HG02973 (cell line): ENCODE results near the gene CNKSR1.

ENCODE experiments used
- ATAC-seq: cut with Tn5 transposase; IDR thresholded peaks from one replicate; pipeline ENCODE4 v1.9.1; 2021; ENCODE audit warnings: moderate library complexity; ENCODE audit not compliant: unreplicated experiment

Gene CNKSR1, protein sequence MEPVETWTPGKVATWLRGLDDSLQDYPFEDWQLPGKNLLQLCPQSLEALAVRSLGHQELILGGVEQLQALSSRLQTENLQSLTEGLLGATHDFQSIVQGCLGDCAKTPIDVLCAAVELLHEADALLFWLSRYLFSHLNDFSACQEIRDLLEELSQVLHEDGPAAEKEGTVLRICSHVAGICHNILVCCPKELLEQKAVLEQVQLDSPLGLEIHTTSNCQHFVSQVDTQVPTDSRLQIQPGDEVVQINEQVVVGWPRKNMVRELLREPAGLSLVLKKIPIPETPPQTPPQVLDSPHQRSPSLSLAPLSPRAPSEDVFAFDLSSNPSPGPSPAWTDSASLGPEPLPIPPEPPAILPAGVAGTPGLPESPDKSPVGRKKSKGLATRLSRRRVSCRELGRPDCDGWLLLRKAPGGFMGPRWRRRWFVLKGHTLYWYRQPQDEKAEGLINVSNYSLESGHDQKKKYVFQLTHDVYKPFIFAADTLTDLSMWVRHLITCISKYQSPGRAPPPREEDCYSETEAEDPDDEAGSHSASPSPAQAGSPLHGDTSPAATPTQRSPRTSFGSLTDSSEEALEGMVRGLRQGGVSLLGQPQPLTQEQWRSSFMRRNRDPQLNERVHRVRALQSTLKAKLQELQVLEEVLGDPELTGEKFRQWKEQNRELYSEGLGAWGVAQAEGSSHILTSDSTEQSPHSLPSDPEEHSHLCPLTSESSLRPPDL

DNA sequence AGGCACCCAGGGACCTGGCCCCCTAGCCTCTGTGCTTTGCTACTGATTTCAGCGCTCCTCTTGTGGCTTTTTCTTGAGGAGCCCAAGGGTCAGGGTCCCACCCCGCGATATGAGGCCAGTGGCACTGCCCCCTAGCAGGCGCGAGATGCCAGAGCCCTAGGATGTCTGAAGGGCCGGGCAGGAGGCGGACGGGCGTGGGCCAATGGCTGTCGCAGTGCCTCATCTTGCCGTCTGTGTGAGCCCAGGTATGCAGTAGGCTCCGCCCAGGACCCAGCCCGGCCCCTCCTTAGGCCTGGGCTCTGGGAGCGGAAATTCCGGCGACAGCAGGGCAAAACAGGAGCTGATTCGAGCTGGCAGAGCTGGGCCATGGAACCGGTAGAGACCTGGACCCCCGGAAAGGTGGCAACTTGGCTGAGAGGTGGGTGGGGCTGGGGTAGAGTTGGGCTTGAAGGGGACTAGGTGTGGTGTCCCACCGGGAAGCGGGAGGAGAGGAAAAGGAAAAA lies at the start of gene CNKSR1:
Gene CNKSR1, plus strand, starts transcription at position 310 of the 503 bp plus-strand sequence. Its CDS starts 57 bp downstream, at position 367.
- no peak for ATAC-seq

GRCh38 chr1:26129778-26130177 lies 47.5 kb upstream of the CNKSR1 start:
- no peak for ATAC-seq

GRCh38 chr1:26130695-26131094 lies 46.6 kb upstream of the CNKSR1 start:
- no peak for ATAC-seq

DNA sequence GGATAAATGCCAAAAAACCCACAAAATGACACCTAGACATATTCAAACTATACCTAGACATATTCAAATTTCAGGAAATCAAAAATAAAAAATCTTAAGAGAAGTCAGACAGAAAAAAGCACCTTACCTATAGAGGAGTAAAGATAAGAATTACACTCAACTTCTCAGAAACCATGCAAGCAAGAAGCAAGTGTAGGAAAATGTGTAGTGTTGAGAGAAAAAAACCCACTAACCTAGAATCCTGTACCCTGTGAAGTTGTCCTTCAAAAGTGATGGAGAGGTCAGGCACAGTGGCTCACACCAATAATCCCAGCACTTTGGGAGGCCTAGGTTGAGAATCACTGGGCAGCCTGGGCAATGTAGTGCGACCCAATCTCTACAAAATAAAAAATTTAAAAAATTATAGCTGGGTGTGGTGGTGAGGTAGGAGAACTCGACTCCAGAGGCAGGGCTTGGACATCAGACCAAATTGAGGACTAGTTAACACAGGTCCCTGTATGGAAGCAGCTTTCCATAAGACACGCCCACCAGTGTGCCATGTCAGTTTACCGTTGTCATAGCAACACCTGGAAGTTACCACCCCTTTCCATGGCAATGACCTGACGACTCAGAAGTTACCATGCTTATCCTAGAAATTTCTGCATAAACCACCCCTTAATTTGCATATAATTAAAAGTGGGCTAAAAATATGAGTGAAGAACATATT lies 45.0 kb upstream of the CNKSR1 start:
- no peak for ATAC-seq

DNA sequence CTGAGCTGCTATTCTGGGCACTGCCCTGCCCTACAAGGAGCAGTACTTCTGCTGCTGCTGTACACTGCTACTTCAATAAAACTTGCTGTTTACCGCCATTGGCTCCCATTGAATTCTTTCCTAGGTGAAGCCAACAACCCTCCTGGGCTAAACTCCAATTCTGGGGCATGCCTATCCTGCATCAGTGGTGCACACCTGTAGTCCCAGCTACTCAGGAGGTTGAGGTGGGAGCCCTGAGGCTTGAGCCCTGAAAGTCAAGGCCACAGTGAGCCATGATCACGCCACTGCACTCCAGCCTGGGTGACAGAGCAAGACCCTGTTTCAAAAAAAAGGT lies 44.5 kb upstream of the CNKSR1 start:
- no peak for ATAC-seq

GRCh38 chr1:26134466-26134865 lies 42.8 kb upstream of the CNKSR1 start:
- no peak for ATAC-seq

GRCh38 chr1:26138974-26139558 lies 38.2 kb upstream of the CNKSR1 start:
- no peak for ATAC-seq

DNA sequence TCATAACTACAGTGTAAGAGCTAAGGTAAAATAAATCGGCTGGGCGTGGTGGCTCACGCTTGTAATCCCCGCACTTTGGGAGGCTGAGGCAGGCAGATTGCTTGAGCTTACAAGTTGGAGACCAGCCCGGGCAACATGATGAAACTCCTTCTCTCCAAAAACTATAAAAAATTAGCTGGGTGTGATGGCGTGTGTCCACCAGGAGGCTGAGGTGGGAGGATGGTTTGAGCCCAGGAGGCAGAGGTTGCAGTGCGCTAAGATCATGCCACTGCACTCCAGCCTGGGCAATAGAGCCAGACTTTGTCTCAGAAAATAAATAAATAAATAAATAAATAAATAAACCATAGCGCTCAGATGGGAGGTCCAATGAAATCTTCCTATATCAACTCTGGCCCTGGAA lies 35.1 kb upstream of the CNKSR1 start:
- no peak for ATAC-seq

DNA sequence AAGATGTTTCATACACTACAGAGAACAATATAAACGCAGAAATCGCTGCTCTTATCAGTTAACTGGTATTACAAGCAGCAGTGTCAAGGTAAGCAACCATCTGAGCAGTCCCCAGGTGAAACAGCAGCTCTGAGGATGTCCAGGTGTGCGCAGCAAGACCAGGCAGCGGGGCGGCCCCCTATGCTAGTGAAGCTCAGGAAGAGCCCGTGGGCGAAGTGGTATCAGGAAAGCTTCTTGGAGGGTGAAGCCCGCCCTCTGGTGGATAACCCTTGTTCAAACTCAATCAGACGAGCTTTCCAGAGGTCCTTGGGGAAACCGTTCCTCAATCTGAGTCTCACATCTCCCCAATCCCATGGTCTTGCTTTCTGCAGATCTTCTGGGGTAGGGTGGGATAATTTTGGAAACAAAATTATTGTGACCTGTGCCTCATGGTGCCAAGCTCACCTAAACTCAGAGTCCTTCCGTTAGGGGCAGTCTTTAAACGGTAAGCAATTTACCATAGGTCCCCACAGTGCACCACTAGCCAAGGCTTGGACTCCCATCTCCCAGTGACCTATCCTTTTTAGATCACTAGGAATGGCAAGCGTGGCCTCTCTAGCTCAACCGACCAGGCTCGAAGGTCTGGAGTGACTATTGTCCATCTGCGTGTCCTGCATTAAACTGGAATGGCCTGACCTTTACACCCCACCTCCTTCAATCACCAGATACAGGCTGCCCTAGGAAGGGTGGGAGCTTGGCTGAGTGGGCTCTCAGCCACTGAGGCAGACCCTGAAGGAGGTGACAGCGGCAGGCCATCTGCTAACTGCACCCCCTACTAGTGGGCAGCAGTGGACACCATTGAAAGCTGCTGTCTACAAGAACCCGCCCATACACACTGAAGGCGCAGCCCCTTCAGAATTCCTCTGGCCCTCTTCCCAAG lies 32.0 kb upstream of the CNKSR1 start:
- ATAC-seq, result peak; percentile 56

GRCh38 chr1:26145960-26146294 lies 31.4 kb upstream of the CNKSR1 start:
- no peak for ATAC-seq

GRCh38 chr1:26148887-26149286 lies 28.4 kb upstream of the CNKSR1 start:
- no peak for ATAC-seq

- no peak for ATAC-seq
Observed at GRCh38 chr1:26153966-26154532, 23.2 kb upstream of the CNKSR1 start.

GRCh38 chr1:26154750-26155149 lies 22.5 kb upstream of the CNKSR1 start:
- ATAC-seq, result no peak

GRCh38 chr1:26155370-26156284 lies 21.7 kb upstream of the CNKSR1 start:
- ATAC-seq, result no peak

DNA sequence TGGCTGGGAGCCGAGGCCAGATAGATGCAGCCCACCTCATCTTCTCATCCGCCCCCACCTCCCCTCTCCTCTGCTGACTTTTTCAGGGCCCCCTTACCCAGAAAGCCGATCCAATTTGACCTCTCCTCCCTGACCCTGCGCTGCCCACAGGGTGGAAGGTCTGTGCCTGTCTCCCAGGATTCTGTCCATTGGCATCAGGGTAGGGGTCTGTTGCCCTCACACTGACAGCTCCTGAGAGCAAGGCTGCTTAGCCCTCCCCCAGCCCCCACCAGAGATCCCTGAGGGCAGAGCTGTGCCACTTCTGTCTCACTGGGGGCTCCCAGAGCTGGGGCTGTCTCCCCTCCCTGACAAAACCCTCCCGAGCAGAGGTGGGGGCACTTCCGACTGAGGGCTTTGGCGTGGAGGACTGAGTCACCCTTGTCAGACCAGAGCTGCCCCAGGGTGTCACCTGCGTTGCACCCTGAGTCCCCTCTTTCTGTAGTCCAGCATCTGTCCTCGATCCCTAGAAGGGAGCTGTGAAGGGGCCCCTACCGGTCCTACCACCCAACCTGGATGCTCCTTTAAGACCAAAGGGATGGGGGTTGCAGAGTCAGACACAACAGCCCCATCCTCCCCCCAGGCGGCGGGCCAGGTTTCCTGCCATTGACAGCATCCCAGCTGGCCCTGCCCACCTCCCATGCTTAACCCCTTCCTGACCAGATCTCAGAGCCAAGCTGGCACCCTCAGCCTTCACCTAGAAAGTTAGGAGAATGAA lies 20.8 kb upstream of the CNKSR1 start:
- ATAC-seq, result no peak

DNA sequence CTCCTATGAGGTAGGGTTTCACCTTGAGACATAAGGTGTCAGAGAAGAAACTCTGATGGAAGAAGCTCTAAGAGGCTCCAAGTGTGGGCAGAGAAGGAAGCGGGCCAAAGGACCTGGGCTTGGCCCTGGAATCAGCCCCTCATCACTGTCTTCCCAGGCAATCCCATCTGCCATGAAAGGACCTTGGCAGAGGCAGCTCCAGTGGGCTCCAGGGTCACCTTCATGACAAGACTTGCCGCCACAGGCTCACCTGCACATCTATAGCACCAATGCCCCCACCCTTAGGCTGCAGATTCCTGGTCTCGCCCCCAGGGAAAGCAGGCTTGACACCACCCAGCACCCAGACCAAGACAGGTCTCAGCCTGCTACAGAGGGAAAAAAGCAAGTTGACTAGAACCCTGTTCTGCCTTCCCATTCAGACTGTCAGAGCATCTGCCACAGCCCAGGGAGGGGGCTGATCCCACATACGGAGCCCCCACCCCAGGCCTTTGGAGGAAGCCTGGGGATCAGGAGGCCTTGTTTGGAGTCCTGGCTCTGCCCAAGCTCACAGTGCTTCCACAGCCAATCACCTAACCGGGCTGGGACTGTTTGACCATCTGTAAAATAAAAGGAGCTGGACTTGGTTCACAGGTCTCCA lies 18.9 kb upstream of the CNKSR1 start:
- no peak for ATAC-seq

- no peak for ATAC-seq
Observed at GRCh38 chr1:26158908-26159742, 18.2 kb upstream of the CNKSR1 start, which contains the start of gene FAM110D. FAM110D (plus strand) TSS chr1:26159079; CDS start chr1:26161292, 2,213 bp downstream.
